HT1080 (cell line): ENCODE measurements around the gene RNF214. TPM values are rescaled to one million over a fixed set of nuclear protein-coding genes. Genes with fewer than 3 reads are reported as not detected.

Experiments
- DNase-seq: peaks from one replicate; pipeline ENCODE4 v3.0.0-alpha.2; 2015; ENCODE audit warnings: low read depth
- total RNA-seq: library from RNA; depleted of rRNA; stranded (reverse); fragments of >200 nt; shearing (Covaris generic); gene quantifications from 2 replicates; pipeline ENCODE4 v1.2.3, GENCODE V29; 2014

Gene RNF214
- total RNA-seq, 1 experiment from 2014 or later = 9.3 TPM

GRCh38 chr11:117279711-117280376, 47.4 kb downstream of the RNF214 start:
- no peak for DNase-seq

GRCh38 chr11:117281159-117281558, 48.7 kb downstream of the RNF214 start:
- DNase-seq = peak; percentile 98

GRCh38 chr11:117281869-117282268, 49.4 kb downstream of the RNF214 start:
- no peak for DNase-seq

- no peak for DNase-seq
These were observed 50.5 kb downstream of the RNF214 start for GRCh38 chr11:117282956-117283355.

- DNase-seq = no peak
These were observed 51.6 kb downstream of the RNF214 start for GRCh38 chr11:117284053-117284452.

GRCh38 chr11:117286588-117286987, 54.1 kb downstream of the RNF214 start:
- no peak for DNase-seq

GRCh38 chr11:117287668-117288067, 55.2 kb downstream of the RNF214 start:
- DNase-seq = no peak

- DNase-seq = no peak
These were observed 57.3 kb downstream of the RNF214 start for GRCh38 chr11:117289795-117290194.

- DNase-seq = no peak
These were observed 58.4 kb downstream of the RNF214 start, which contains the start of gene BACE1-AS for GRCh38 chr11:117290809-117291396. Gene BACE1-AS (plus strand): TSS chr11:117291346.

GRCh38 chr11:117292616-117293015, 60.1 kb downstream of the RNF214 start:
- no peak for DNase-seq

GRCh38 chr11:117295438-117296137, 63.1 kb downstream of the RNF214 start:
- DNase-seq = no peak

GRCh38 chr11:117296881-117297280, 64.4 kb downstream of the RNF214 start:
- no peak for DNase-seq

- DNase-seq = no peak
These were observed 65.7 kb downstream of the RNF214 start for GRCh38 chr11:117298195-117298594.

- DNase-seq = no peak
These were observed 67.1 kb downstream of the RNF214 start for GRCh38 chr11:117299351-117300282.

- DNase-seq = no peak
These were observed 67.8 kb downstream of the RNF214 start for GRCh38 chr11:117300283-117300663.

- DNase-seq = no peak
These were observed 68.3 kb downstream of the RNF214 start for GRCh38 chr11:117300773-117301172.

GRCh38 chr11:117302228-117302627, 69.8 kb downstream of the RNF214 start:
- no peak for DNase-seq

- no peak for DNase-seq
These were observed 70.6 kb downstream of the RNF214 start for GRCh38 chr11:117303101-117303500.

GRCh38 chr11:117303646-117304315, 71.3 kb downstream of the RNF214 start:
- no peak for DNase-seq

GRCh38 chr11:117305145-117305544, 72.7 kb downstream of the RNF214 start:
- no peak for DNase-seq

- no peak for DNase-seq
These were observed 76.8 kb downstream of the RNF214 start for GRCh38 chr11:117309310-117309709.
